Hindlimb muscle (tissue), 1 donor: Measurements from ENCODE around the gene SDC1. TPM values are rescaled to one million over a fixed set of nuclear protein-coding genes. Genes with fewer than 3 reads are reported as not detected.

ENCODE experiments used
- DNase-seq: peaks from one replicate; pipeline ENCODE4 v3.0.0-alpha.2; 2013
- polyA plus RNA-seq: library from polyadenylated mRNA; unstranded; fragments of 120-200 nt; gene quantifications from one replicate; pipeline ENCODE4 v1.2.1, GENCODE V29; 2013; ENCODE audit not compliant: insufficient read length

The SDC1 gene
- polyA plus RNA-seq, 1 donor, result 6.8 TPM

GRCh38 chr2:20183373-20183772 is 41.6 kb downstream of the SDC1 start:
- DNase-seq, result no peak

- no peak for DNase-seq
These were observed 42.5 kb downstream of the SDC1 start for GRCh38 chr2:20182241-20182931.

GRCh38 chr2:20181761-20182160 is 43.2 kb downstream of the SDC1 start:
- DNase-seq, result no peak

GRCh38 chr2:20180676-20181648 is 44.0 kb downstream of the SDC1 start:
- no peak for DNase-seq

- no peak for DNase-seq
These were observed 45.0 kb downstream of the SDC1 start for GRCh38 chr2:20179755-20180594.

DNA sequence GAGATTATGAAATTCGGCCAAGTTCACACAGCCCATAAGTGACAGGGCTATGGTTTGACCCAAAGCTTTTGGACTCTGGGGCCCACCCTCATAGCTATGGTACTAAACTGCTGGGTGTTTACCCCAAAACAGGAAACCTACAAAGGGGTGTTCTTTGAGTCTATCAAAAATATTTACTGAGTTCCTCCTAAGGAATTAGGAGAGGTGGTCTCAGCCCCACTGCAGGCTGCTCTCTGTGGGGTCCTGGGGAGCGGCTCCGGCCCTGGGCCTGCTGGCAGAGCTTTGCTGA is 45.5 kb downstream of the SDC1 start:
- DNase-seq, result no peak

DNA sequence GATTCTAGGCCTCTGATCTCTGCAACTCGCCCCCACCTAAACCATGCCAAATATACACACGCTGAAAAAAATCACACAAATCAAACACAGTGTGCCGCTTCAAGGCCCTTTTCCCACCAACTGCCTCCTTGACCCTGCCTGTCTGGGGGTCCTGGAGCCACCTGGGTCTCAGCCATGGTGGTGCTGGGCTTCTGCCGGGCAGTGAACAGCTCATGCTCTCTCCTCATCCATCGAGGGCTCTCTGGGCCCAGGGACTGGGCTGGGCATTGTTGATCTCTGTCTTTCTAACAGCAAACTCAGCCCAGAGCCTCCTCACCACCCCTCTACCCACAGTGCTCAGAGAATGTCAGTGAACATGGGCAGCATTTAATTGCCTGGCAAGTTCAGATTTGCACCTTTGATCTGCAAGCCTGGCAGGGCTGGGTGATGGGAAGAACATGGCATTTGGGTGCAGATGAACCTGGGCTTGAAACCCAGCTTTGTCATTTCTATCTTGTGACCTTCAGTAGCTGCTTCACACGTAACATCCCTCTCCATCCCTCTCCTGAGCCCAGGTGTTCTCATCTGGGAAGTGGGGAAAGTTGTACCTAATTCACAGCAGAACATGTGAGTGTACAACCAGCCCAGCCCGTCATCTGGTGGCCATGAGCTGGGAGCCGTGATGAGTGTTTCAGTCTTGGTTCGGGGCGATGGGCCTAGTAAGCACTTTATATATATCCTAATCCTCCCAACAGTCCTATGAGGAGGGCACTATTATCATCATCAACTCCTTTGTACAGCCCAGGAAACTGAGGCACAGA is 46.1 kb downstream of the SDC1 start:
- DNase-seq, result no peak

DNA sequence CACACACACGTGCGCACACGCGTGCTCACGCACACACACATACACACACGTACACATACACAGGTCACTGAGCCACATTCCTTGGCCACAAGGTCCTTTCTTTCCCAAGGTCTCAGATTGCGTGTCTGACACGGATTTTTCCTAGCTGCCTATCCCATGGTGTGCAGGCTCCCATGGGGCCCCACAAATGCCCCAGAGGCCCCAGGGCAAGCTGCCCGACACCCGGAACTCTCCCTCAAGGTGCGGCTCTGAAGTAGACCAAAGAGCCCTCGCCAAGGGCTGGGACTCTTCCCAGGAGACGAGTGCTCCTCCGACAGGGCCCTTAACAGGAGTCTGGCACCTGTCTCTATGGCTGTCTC is 46.7 kb downstream of the SDC1 start:
- no peak for DNase-seq

DNA sequence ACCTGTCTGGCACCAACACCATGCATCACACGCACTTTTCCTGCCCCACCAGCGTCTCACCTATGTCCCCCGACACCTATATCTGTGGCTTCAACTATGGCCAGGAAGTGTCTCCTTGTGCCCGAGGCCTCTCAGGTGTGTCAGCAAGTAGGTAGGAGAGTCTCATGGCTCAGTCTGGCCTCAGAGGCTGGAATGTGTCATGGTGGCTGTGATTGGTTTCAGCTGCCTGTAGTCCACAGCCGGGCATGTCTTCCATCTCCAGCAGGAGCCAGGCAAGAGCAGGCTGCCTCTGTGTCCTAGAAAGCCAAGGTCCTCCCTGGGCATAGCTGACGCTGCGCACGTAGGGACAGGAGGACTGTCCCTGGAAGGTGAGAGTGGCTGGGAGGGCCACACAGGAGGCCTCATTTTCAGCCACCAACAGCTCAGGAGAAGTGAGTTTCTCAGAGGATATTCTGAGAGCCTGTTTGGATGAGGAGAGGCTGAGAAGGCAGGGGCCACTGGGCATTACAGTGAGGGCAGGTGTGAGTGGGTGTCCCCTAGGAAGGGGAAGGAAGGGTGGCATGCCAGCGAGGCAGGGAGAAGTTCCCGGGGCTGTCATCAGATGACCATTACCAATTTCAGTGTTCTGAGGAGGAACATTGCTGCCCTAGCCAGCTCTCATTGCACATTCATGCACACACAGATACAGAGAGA is 47.2 kb downstream of the SDC1 start:
- no peak for DNase-seq

DNA sequence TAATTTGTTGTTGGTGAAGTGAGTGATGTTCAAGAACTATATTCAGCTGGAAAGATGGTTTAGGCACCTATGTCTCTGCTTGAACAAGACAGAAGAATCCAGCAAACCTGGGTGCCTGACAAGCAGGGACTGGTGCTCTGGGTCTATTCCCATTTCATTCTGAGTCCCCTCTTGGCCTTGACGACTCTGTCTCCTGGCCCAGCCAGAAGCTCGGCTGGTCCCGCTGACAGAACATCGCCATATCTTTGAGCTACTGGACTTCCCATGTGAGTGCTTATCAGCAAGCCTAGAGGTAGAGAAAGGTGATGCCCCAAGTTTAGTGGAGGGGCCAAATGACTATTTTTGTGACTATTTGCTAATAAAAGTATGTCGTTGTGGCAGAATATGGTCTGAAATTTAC is 48.2 kb downstream of the SDC1 start:
- no peak for DNase-seq

DNA sequence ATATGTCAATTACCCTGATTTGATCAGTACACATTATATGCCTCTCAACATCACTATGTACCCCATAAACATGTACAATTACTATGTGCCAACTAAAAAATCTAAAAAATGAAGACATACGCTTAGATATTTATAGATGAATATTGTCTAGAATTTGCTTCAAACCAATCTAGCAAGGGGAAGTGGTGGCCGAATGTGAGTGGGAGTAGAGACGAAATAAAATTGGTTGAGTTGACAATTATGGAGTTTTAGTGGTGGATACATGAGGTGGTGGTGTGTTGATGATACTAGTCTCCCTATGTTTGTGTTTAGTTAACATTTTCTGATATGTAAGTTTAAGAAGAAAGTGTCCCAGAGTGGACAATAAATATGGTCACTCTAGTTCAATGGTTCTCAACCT is 49.0 kb downstream of the SDC1 start:
- no peak for DNase-seq

DNA sequence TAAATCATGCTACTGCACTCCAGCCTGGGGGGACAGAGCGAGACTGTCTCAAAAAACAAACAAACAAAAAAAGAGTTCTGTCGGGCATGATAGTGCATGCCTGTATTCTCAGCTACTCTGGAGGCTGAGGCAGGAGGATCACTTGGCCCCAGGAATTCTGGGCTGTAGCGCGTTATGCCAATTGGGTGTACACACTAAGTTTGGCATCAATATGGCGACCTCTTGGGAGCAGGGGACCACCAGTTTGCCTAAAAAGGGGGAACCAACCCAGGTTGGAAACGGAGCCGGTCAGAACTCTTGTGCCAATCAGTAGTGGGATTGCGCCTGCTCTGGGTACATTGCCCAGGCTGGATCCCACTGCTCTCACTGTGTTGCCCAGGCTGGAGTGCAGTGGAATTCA is 49.7 kb downstream of the SDC1 start:
- DNase-seq, result no peak

DNA sequence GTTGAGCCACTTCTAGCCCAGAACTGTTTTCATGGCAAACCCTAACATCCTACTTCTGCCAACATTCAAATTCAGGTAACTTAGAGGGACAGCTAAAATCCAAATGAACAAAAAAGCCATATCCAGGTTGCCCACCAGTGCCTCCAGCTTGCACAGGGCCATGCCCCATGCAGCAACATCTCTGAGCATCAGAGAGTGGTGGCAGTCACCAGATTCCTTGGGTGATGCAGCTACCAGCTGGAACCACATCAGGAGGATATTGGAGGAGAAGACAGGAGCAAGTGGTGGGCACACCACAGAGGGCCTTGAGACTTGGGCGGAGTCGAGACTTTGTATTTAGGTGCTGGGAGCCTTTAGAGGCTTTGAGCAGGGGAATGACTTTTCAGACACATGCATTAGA is 50.5 kb downstream of the SDC1 start:
- no peak for DNase-seq

- DNase-seq, result no peak
These were observed 51.2 kb downstream of the SDC1 start for GRCh38 chr2:20173496-20174402.

- DNase-seq, result no peak
These were observed 51.9 kb downstream of the SDC1 start for GRCh38 chr2:20173064-20173463.

- no peak for DNase-seq
These were observed 52.5 kb downstream of the SDC1 start for GRCh38 chr2:20172273-20173055.

GRCh38 chr2:20171445-20171977 is 53.4 kb downstream of the SDC1 start:
- DNase-seq, result no peak

DNA sequence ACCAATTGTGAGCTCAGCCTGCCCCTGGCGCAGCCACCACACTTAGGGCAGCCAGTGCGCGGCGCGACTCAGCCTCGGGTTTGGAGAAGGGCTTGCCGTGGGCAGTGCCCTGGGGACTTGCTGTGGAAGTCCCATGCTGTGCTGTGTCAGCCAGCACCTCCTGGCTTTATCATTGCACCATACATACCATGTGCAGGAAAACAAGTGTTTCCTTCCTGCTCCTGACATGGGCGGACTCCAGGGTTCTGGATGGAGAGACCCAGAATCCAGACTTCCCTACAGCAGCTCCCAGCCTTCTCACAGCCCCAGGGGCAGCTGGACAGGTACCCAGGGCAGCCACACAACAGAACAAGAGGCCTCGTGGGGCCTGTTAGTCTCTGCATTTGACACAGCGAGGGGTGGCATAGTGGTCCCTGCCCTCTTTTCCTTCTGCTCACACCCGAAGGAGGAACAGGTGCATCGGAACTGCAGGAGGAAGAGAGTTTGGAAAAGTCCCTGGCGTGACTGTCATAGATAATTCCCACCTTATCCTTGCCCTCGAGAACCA is 54.2 kb downstream of the SDC1 start:
- no peak for DNase-seq
